ENCODE data around the gene C6orf163. TPM values are rescaled to one million over a fixed set of nuclear protein-coding genes. Genes with fewer than 3 reads are reported as not detected.
"Not testable (repeated sequence)": the region's sequence is repeated elsewhere in the genome, so short reads cannot be mapped to it uniquely, and the experiment has no call there.

Gene C6orf163
- total RNA-seq (2014; rRNA removed; shearing (Covaris generic)) (1.4 and 7.2 TPM in 2 replicates), total RNA-seq (2022) (2.8 and 3.0 TPM in 2 replicates), Bru-seq, nascent RNA (percentile 66 among the genes with signal in this experiment), BruChase-seq, experiment 1, labeled RNA remaining after a 6-hour chase (percentile 57 among the genes with signal in this experiment), BruChase-seq, experiment 2, labeled RNA remaining after a 2-hour chase (percentile 66 among the genes with signal in this experiment)
- long read RNA-seq, partial matches to known transcripts: 0 of 2 reads
- long read RNA-seq, other reads (novel, unspliced or antisense): 2 of 2 reads

DNA sequence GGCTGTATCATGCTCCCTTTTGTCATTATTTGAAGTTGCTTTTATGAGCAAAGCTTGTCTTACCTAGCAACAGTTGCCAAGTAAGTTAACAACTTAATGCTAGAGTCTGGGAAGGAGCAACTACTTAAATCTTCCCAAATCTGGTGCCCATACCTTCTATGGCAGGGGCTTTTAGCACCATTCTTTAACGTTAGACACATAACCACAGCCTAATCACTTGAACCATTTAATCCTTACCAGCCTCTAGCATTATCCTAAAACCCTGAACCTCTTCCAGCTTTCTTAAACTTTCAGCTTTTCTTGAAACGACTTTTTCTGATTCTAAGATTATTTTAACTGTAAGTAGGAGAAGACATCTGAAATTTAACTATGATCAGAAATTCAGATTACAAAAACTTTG lies at the start of gene C6orf163:
Gene C6orf163, plus strand, starts transcription at position 83 of the 400 bp plus-strand sequence. Its CDS starts 287 bp downstream, at position 370.
- intact Hi-C loops (cut with micrococcal nuclease; ENCODE audit: unreplicated experiment): no loop called here
- H3K79me2 ChIP-seq (ENCODE audit: insufficient read depth, low read depth, low read length): no peaks in the 10 kb centered on the region
- ChIA-PET CTCF (ENCODE audit: unreplicated experiment) (interaction anchor here (0.6 to 1.0 kb wide), 2 partner anchors 20 to 1471 kb away, joined by 3 read pairs; no protein-coding TSS in a partner anchor), POLR2A (no interaction called here)
- H3K9me2 ChIP-seq (ENCODE audit: insufficient read depth, low read length): no peaks in the 10 kb centered on the region
- no peak within 1 kb of the TSS for H3K4me3 ChIP-seq (ENCODE audit: low read depth, low read length, poor library complexity, severe bottlenecking)
- no TSS peak for BruUV-seq (replicated peaks)
- H2AFZ ChIP-seq (ENCODE audit: low read length): no peak within 1 kb of the TSS
- TF ChIP-seq, protein P1, sequence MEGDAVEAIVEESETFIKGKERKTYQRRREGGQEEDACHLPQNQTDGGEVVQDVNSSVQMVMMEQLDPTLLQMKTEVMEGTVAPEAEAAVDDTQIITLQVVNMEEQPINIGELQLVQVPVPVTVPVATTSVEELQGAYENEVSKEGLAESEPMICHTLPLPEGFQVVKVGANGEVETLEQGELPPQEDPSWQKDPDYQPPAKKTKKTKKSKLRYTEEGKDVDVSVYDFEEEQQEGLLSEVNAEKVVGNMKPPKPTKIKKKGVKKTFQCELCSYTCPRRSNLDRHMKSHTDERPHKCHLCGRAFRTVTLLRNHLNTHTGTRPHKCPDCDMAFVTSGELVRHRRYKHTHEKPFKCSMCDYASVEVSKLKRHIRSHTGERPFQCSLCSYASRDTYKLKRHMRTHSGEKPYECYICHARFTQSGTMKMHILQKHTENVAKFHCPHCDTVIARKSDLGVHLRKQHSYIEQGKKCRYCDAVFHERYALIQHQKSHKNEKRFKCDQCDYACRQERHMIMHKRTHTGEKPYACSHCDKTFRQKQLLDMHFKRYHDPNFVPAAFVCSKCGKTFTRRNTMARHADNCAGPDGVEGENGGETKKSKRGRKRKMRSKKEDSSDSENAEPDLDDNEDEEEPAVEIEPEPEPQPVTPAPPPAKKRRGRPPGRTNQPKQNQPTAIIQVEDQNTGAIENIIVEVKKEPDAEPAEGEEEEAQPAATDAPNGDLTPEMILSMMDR (conservative IDR thresholded peaks at IDR 0.05; ENCODE audit: low read length): no peak
- TF ChIP-seq EZH2phosphoT487 (IDR thresholded peaks at IDR 0.05; ENCODE audit: borderline replicate concordance, low read depth, low read length): no peak
- DNase-seq (ENCODE audit: low spot score): no peak
- H3K36me3 ChIP-seq (ENCODE audit: insufficient read depth, low read length): 0 out of 2 replicates have a peak, but pooled peaks cover 3% of the 10 kb centered on the region
- no peaks in the 10 kb centered on the region for H3K9me3 ChIP-seq (ENCODE audit: low read length)
- no peak within 1 kb of the TSS for H3K27ac ChIP-seq (ENCODE audit: low read depth, low read length, poor library complexity, severe bottlenecking)
- H3K4me1 ChIP-seq (ENCODE audit: insufficient read depth, low read length, poor library complexity, severe bottlenecking): no peaks in the 10 kb centered on the region
- no peaks in the 10 kb centered on the region for H4K20me1 ChIP-seq (ENCODE audit: insufficient read depth, low read length)
- no peak within 1 kb of the TSS for H3K4me2 ChIP-seq (ENCODE audit: low read length)

DNA sequence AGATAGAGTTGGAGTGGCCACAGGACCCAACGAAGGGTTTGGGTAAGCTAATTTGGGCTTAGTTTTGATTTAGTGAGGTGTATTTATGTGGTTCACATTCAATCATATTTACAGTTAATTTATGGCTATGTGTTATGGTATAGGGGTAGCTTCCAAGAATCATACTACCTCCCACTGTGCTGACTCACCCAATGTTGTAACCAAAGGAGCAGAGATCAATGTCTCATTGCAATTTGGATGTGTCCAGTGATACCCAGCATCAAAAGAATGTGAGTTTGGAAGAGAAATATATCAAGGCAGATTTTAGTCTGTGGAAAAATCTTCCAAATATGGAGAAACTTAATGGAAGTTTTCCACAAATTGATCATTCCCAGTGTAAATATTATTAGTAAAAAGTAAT lies 47.5 kb upstream of the C6orf163 start:
- no peak overlapping the region for H3K4me3 ChIP-seq (ENCODE audit: low read depth, low read length, poor library complexity, severe bottlenecking)
- TF ChIP-seq, protein P1 (conservative IDR thresholded peaks at IDR 0.05; ENCODE audit: low read length): no peak
- TF ChIP-seq EZH2phosphoT487 (IDR thresholded peaks at IDR 0.05; ENCODE audit: borderline replicate concordance, low read depth, low read length): no peak
- ChIA-PET POLR2A (interaction anchor here (0.5 kb wide), 1 partner anchor 379 kb away, joined by 3 read pairs; no protein-coding TSS in a partner anchor), CTCF (ENCODE audit: unreplicated experiment) (no interaction called here)
- no peaks in the 10 kb centered on the region for H3K36me3 ChIP-seq (ENCODE audit: insufficient read depth, low read length)
- intact Hi-C loops (cut with micrococcal nuclease; ENCODE audit: unreplicated experiment): no loop called here
- H3K4me2 ChIP-seq (ENCODE audit: low read length): no peak overlapping the region
- no peak overlapping the region for H3K27ac ChIP-seq (ENCODE audit: low read depth, low read length, poor library complexity, severe bottlenecking)
- DNase-seq (ENCODE audit: low spot score): no peak
- H2AFZ ChIP-seq (ENCODE audit: low read length): no peak overlapping the region
- H4K20me1 ChIP-seq (ENCODE audit: insufficient read depth, low read length): no peaks in the 10 kb centered on the region
- H3K4me1 ChIP-seq (ENCODE audit: insufficient read depth, low read length, poor library complexity, severe bottlenecking): no peaks in the 10 kb centered on the region
- H3K9me2 ChIP-seq (ENCODE audit: insufficient read depth, low read length): no peaks in the 10 kb centered on the region
- BruUV-seq (replicated peaks): no TSS peak
- H3K9me3 ChIP-seq (ENCODE audit: low read length): no peaks in the 10 kb centered on the region
- H3K79me2 ChIP-seq (ENCODE audit: insufficient read depth, low read depth, low read length): no peaks in the 10 kb centered on the region

DNA sequence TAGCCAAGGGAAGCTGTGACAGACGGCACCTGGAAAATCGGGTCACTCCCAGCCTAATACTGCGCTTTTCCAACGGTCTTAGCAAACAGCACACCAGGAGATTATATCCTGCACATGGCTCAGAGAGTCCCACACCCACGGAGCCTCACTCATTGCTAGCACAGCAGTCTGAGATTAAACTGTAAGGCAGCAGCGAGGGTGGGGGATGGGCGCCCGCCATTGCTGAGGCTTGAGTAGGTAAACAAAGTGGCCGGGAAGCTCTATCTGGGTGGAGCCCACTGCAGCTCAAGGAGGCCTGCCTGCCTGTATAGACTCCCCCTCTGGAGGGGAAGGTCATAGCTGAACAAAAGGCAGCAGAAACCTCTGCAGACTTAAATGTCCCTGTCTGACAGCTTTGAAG lies 43.3 kb upstream of the C6orf163 start:
- H3K79me2 ChIP-seq (ENCODE audit: insufficient read depth, low read depth, low read length); H3K9me2 ChIP-seq (ENCODE audit: insufficient read depth, low read length); H3K4me1 ChIP-seq (ENCODE audit: insufficient read depth, low read length, poor library complexity, severe bottlenecking); POLR2A ChIA-PET; H3K4me2 ChIP-seq (ENCODE audit: low read length); H3K27ac ChIP-seq (ENCODE audit: low read depth, low read length, poor library complexity, severe bottlenecking); H3K4me3 ChIP-seq (ENCODE audit: low read depth, low read length, poor library complexity, severe bottlenecking); BruUV-seq (replicated peaks); H3K9me3 ChIP-seq (ENCODE audit: low read length); intact Hi-C loops (cut with micrococcal nuclease; ENCODE audit: unreplicated experiment); DNase-seq (ENCODE audit: low spot score); H4K20me1 ChIP-seq (ENCODE audit: insufficient read depth, low read length); CTCF ChIA-PET (ENCODE audit: unreplicated experiment); H2AFZ ChIP-seq (ENCODE audit: low read length); H3K36me3 ChIP-seq (ENCODE audit: insufficient read depth, low read length): not testable (repeated sequence)

Measured in OCI-LY7 (cell line).